ENCODE results near the gene PDX1.
"Not testable (repeated sequence)": the region's sequence is repeated elsewhere in the genome, so short reads cannot be mapped to it uniquely, and the experiment has no call there.

Gene PDX1

DNA sequence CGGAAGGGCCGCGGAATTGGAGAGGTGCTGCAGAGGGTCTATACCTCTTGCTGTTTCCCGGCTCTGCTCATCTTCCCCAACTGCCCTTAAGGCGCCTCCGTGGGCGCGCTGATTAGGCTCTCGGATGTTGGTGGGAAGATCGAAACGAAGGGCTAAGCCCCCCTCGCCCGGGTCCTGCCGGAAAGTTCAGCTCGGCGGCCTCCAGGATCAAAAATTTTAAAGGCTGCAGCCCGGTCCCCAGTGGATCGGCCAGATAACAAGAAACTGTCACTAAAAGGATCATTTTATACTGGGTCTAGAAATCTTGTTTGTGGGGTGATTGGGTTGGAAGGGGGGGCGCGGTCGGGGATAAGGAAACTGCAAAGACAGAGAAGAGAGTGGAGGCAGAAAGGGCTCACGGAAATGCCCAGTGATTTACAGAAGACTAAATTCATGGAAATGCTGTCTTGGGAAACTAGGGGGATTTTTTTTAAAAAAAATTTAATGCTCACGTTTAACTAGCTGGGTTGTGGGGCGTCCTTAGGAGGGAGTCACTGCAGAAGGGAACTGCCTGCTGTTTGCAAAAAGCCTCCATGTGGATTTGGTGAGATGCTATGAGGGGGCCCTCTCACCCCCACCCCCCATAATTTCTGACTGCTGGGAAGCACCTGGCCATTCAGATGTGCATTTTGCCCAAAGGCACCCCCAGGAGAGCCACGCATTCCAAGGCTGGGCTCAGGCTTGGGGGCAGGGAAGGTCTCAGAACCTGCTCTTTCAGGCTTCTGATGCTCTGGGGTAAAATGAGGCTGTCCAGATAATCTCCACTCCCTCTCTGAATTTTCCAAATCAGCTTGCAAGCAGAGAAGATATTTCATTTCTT is 41.7 kb downstream of the PDX1 start:
- ChIA-PET POLR2A (ENCODE audit: low non-redundant PET) (no interaction called here), CTCF (interaction anchor here (0.5 to 0.9 kb wide), 4 partner anchors 7 to 327 kb away, joined by 4 read pairs; partner anchors contain the start of genes CDX2 and URAD)
- no peak overlapping the region for H3K27ac ChIP-seq
- DNase-seq (ENCODE audit: low spot score) = no peak
- TF ChIP-seq, protein P1, sequence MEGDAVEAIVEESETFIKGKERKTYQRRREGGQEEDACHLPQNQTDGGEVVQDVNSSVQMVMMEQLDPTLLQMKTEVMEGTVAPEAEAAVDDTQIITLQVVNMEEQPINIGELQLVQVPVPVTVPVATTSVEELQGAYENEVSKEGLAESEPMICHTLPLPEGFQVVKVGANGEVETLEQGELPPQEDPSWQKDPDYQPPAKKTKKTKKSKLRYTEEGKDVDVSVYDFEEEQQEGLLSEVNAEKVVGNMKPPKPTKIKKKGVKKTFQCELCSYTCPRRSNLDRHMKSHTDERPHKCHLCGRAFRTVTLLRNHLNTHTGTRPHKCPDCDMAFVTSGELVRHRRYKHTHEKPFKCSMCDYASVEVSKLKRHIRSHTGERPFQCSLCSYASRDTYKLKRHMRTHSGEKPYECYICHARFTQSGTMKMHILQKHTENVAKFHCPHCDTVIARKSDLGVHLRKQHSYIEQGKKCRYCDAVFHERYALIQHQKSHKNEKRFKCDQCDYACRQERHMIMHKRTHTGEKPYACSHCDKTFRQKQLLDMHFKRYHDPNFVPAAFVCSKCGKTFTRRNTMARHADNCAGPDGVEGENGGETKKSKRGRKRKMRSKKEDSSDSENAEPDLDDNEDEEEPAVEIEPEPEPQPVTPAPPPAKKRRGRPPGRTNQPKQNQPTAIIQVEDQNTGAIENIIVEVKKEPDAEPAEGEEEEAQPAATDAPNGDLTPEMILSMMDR (conservative IDR thresholded peaks at IDR 0.05; ENCODE audit: low read depth) = no peak

DNA sequence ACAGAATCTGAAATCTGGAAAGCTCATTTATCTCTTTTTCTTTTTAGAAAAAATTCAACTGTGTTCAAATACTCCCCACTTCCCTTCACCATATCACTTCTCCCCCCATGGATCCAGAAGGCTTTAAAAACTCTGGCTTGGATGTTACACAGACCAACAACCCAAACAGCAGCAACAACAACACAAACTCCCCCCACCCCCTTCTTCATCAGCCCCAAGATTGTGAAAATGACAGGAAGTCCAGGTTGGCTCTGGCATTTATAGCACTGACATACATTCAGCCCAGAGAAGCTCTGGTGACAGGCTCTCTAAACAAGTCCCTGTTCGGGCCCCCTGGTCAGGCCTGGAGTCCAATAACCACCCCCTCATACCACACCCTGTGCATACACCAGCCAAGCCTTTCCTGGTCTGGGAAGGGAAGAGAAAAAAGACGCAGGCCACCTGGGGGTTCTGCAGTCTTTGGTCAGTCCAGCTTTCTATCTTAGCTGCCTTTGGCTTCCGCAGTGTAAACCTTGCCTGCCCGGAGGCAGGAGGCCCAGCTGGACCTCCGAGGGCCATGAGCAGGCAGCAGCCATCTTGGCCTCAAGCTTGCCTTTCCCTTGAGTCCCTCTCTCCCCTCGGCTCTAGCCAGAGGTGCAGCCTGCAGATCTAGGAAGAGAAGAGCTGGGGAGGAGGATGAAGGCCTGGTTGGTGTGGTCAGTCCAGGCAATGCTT is 42.5 kb downstream of the PDX1 start:
- TF ChIP-seq, protein P1 (conservative IDR thresholded peaks at IDR 0.05; ENCODE audit: low read depth) = no peak
- POLR2A ChIA-PET (ENCODE audit: low non-redundant PET) = no interaction called here
- CTCF ChIA-PET = interaction anchor here (0.6 kb wide), 2 partner anchors 26 to 535 kb away, joined by 3 to 4 read pairs; partner anchors contain the start of gene URAD
- DNase-seq (ENCODE audit: low spot score) = no peak
- H3K27ac ChIP-seq = no peak overlapping the region

DNA sequence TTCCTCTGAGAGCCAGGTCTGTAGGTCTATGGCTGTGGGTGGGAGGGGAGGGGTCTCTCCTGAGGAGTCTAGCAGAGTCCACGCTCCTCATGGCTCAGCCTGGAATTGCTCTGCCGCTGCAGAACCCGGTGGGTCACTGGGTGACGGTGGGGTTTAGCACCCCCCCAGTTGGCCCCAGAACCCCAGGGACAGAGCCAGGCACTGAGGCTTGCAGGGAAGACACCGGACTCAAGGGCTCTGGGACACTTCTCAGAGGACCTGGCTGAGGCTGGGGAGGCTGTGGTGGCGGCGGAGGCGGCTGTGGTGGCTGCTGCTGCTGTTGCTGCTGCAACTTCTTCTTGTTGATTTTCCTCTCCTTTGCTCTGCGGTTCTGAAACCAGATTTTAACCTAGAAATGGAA is 43.2 kb downstream of the PDX1 start:
- TF ChIP-seq, protein P1 (conservative IDR thresholded peaks at IDR 0.05; ENCODE audit: low read depth) = no peak
- ChIA-PET CTCF (interaction anchor here (0.6 kb wide), 1 partner anchor 536 kb away, joined by 3 read pairs; no protein-coding TSS in a partner anchor), POLR2A (ENCODE audit: low non-redundant PET) (no interaction called here)
- no peak overlapping the region for H3K27ac ChIP-seq
- DNase-seq (ENCODE audit: low spot score) = no peak

DNA sequence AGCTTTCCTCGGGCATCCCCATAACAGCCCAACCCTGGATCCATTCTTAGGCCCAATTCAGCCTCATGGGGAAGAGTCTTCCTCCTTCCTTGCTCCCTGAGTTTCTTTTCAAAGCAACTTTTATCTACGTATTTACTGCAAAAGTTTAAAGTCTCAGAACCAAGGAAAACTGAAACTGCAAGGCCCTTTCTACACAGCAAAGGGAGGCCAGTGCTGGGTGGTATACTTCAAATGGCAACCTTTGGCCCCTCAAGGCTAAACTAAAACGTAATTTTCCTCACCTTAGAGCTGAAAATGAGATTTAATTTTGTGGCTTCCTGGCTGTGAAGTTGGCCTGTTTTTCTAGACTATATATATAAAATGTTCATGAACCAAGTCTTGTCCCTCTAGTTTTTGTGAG is 43.7 kb downstream of the PDX1 start:
- TF ChIP-seq, protein P1 (conservative IDR thresholded peaks at IDR 0.05; ENCODE audit: low read depth) = no peak
- H3K27ac ChIP-seq = no peak overlapping the region
- POLR2A ChIA-PET (ENCODE audit: low non-redundant PET) = no interaction called here
- CTCF ChIA-PET = no interaction called here
- DNase-seq (ENCODE audit: low spot score) = no peak

DNA sequence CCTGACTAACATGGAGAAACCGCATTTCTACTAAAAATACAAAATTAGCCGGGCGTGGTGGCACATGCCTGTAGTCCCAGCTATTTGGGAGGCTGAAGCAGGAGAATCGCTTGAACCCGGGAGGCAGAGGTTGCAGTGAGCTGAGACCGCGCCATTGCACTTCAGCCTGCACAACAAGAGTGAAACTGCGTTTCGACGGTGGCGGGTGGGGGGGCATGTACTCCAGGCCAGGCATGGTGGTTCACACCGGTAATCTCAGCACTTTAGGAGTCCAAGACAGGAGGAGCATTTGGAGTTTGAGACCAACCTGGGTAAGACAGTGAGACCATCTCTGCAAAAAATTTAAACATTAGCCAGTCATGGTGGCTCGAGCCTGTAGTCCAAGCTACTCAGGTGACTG is 44.4 kb downstream of the PDX1 start:
- CTCF ChIA-PET = interaction anchor here (1.5 kb wide), 1 partner anchor 12 kb away, joined by 6 read pairs; no protein-coding TSS in a partner anchor
- POLR2A ChIA-PET (ENCODE audit: low non-redundant PET); DNase-seq (ENCODE audit: low spot score); H3K27ac ChIP-seq: not testable (repeated sequence)

DNA sequence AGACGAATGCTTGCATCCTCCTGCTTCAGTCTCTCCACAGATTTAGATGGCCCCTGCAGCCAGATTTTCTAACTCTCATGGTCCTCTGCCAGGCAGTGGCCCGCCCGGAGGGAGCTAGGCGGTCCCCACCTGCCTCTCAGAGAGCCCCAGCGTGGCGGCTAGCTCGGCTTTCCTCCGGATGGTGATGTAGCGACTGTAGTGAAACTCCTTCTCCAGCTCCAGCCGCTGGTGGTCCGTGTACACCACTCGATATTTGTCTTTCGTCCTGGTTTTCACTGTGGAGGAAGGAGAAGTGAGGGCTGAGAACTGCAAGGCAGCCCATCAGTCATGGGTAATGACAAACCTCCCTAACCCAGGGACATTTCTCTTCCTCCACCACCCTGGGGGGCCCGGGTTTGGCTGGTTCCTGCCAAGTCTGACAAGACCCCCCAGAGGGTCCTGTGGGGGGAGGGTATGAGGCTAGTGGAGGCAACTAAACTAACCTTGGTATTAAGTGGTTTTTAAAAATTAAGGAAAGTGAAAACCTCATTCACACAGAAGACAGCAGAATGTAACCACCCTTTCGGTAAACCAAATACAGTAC is 45.0 kb downstream of the PDX1 start:
- H3K27ac ChIP-seq = no peak overlapping the region
- CTCF ChIA-PET = interaction anchor here (0.6 to 1.5 kb wide), 4 partner anchors 11 to 190 kb away, joined by 3 to 6 read pairs (median 3); no protein-coding TSS in a partner anchor
- TF ChIP-seq, protein P1 (conservative IDR thresholded peaks at IDR 0.05; ENCODE audit: low read depth) = no peak
- no peak for DNase-seq (ENCODE audit: low spot score)
- POLR2A ChIA-PET (ENCODE audit: low non-redundant PET) = no interaction called here
